GM12865 (cell line): Measurements from ENCODE around the gene ZIC3.
"Not testable (repeated sequence)": the region's sequence is repeated elsewhere in the genome, so short reads cannot be mapped to it uniquely, and the experiment has no call there.

ENCODE experiments used
- DNase-seq: peaks from one replicate; pipeline ENCODE4 v3.0.0; 2010; ENCODE audit warnings: low read depth
- H3K4me3 ChIP-seq: 2 replicates; pipeline ENCODE4 v1.5.1; 2011; ENCODE audit warnings: mild to moderate bottlenecking, low read depth, low read length, control low read depth
- TF ChIP-seq, protein P1 (sequence below): IDR thresholded peaks from 2 replicates; pipeline ENCODE4 v1.5.1; 2011; ENCODE audit warnings: low read length, control low read depth, low read depth, inconsistent platforms; ENCODE audit not compliant: insufficient read depth; ENCODE audit errors: missing control alignments

The ZIC3 gene

DNA sequence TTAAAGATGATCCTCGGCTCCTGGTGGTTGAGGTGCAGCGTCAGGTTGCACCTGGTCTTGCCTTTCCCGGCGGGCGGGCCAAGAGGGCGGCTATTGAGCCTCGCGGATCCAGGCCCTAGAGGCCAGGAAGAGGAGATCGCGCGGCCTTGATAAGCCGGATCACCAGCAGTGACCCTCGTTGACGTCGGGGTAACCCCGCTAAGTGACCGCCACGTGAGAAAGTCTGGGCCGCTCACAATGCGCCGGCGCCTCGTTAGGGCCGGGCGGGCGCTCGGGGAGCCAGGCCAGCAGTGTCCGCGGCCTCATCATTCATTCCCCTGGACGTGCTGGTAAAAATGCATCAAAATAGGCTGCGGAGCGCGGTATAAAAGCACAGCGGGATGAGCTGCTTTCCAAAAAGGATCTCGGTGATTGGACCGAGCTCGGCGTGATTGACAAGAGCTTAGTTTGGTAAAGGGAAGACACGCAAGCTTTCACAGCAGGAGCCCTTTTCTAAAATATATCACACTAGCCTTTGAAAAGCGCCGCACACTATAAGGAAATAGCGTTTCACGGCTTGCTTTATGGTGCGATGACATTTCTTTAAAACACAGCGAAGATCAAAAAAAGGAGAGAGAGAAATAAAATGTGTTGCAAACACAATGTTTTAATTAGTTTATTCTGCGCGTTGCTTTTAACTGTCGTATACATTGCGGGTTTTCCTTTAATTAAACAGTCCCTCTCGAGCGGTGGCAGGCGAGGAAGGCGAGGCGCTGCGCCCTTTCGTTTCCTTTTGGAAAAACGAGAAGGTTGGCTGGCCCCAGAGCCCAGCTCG is 15.9 kb upstream of the ZIC3 start:
- TF ChIP-seq, protein P1, sequence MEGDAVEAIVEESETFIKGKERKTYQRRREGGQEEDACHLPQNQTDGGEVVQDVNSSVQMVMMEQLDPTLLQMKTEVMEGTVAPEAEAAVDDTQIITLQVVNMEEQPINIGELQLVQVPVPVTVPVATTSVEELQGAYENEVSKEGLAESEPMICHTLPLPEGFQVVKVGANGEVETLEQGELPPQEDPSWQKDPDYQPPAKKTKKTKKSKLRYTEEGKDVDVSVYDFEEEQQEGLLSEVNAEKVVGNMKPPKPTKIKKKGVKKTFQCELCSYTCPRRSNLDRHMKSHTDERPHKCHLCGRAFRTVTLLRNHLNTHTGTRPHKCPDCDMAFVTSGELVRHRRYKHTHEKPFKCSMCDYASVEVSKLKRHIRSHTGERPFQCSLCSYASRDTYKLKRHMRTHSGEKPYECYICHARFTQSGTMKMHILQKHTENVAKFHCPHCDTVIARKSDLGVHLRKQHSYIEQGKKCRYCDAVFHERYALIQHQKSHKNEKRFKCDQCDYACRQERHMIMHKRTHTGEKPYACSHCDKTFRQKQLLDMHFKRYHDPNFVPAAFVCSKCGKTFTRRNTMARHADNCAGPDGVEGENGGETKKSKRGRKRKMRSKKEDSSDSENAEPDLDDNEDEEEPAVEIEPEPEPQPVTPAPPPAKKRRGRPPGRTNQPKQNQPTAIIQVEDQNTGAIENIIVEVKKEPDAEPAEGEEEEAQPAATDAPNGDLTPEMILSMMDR = no peak
- DNase-seq = no peak
- no peak overlapping the region for H3K4me3 ChIP-seq

DNA sequence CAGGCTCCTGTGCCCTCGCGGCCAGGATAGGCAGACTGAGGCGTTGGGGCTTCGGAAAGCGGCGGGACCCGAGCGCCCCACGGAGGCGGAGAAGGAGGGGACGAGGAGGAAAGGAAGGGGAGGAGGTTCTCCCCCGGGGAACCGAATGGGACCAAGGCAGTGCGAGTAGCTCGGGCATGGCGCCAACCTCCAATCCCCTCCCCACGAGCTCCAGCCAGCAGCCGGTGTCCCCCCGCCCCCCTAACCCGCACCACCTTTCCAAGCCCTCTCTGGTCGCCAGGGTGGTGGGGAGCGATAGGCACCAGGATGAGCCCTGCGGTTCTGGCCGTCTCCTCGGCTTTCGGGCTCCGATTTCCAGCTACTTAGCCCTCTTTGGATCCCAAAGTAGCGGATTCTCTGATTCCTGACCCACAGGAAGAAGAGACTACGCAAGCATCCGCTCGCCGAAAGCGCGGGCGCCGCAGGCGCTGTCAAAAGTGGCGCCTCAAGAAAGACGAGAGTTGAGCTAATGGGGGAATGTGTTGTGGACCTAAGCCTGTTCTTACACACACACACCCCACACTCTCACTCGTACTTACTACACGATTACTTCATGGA is 15.2 kb upstream of the ZIC3 start:
- no peak for DNase-seq
- TF ChIP-seq, protein P1 = no peak
- H3K4me3 ChIP-seq = no peak overlapping the region

DNA sequence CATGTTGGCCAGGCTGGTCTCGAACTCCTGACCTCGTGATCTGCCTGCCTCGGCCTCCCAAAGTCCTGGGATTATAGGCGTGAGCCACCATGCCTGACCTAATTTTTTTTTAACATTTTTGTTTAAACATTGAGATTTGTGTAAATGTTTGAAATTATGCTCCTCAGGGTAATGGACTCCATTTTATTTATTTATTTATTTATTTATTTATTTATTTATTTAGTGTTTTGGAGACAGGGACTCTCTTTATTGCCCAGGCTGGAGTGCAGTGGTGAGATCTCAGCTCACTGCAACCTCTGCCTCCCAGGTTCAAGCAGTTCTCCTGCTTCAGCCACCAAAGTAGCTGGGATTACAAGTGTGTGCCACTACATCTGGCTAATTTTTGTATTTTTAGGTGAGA is 13.8 kb upstream of the ZIC3 start:
- not testable (repeated sequence) for H3K4me3 ChIP-seq, DNase-seq

DNA sequence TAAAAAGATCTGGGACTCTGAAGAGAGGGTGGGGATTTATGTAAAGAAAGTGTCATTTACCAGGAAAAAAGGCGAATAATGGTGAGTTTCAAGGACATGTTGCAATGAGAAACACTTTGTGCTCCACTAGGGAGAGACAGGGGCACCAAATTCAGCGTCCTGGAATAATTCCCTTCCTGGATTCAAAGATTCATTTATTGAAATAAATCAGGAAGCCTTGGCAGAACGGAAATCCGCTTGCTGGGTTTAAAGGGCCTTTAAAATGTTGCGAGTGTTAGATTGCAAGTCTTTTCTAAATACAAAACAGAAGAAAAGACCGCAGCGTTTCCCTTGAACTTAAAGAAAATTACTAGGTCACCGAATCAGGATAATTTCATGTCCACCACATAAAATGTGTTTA is 3.8 kb upstream of the ZIC3 start:
- H3K4me3 ChIP-seq = no peak overlapping the region
- DNase-seq = no peak
- TF ChIP-seq, protein P1 = no peak

DNA sequence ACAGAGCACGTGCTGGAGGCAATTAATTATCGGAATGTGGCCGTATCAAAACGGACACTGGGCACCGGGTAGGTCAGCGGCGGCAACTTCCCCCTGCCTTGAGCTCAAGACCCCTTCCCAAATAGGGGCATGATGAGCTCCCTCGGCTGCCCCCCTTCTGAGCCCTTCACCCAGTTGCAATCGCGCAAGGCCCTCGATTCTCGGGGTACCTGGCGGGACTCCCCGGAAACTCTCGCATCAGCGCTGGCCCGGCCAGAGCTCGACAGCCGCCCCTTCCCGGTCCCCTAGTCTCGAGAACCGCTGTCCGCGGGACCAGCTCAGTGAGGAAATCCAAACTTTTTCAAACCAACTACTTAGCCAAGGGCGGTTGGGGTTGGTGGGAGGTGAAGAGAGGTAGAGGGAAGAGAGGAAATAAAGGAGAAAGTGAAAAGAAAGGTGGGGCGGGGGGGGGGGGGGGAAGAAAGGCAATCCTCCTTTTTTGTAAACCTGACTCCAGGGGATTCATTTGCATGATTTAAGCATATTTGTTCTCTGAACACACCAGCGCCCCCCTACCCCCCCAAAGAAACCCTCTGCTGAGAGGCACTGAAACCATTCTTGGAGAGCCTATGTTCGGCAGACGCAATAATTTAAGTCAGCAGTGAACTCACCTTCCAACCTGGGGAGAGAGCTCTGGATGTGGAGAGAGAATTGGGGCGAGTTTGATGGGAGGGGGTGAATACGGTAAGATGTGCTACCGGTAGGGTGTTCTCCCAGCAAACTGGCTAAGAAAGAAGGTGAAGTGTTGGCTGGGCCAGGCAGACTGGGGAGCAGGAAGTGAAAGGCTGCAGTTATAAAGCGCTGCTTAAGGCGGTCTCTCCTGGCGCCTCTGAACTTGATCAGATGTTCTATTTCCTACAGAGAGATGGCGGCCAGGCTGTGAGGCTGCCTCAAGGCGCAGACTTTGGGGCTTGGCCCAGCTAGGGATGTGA is 2.0 kb upstream of the ZIC3 start:
- TF ChIP-seq, protein P1 = no peak
- no peak overlapping the region for H3K4me3 ChIP-seq
- DNase-seq = no peak

DNA sequence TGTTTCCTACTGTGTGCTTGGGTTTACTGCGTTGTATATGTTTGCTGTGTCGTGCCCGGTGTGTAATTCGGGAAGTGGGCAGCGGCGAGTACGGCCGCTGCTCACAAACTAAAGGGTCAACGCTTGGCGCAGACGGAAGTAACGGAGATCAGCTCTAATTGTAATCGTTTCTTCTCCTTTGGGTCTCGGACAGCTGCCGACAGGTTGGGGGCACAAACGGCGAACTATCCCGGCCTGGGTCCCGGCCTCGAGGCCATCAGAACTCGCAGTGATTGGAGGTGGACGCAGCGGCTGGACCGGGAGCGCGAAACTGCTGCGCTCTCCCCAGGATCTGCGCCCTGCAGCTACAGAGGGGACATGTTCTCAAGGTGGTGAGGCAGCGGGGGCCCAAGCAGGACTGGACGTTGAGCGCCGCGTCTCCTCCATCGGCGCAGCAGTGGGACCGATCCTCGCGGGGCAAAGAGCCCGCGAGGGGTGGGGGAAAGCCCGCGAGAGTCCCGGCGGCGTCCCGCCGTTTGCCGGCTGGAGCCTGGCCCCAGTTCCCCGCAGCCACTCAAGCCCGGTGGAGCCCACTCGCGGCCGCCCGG is 516 bp upstream of the ZIC3 start:
- no peak for DNase-seq
- H3K4me3 ChIP-seq = no peak overlapping the region
- TF ChIP-seq, protein P1 = no peak
